Measurements from ENCODE around the gene TRIM77. TPM values are rescaled to one million over a fixed set of nuclear protein-coding genes. Genes with fewer than 3 reads are reported as not detected.
"Not testable (repeated sequence)": the region's sequence is repeated elsewhere in the genome, so short reads cannot be mapped to it uniquely, and the experiment has no call there.

Gene TRIM77, protein sequence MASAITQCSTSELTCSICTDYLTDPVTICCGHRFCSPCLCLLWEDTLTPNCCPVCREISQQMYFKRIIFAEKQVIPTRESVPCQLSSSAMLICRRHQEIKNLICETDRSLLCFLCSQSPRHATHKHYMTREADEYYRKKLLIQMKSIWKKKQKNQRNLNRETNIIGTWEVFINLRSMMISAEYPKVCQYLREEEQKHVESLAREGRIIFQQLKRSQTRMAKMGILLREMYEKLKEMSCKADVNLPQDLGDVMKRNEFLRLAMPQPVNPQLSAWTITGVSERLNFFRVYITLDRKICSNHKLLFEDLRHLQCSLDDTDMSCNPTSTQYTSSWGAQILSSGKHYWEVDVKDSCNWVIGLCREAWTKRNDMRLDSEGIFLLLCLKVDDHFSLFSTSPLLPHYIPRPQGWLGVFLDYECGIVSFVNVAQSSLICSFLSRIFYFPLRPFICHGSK
- total RNA-seq: not detected in 2 replicates

DNA sequence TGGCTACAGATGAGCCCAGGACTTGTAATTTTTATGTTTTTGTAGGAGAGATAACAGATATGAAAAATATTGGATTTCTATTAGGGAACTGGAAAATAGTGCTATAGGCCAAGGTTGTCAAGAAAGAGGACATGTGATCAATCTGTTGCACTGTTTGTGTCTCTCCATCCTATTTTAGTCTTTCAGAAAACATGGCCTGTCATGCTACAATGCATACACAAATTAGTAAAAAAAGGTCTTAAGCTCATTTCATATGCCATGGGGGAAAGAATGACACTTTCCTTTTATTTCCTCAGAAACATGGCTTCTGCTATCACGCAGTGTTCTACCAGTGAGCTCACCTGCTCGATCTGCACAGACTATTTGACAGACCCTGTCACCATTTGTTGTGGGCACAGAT, at the start of gene TRIM77:
TRIM77 (plus strand) TSS at position 301 of the 400 bp plus-strand sequence; CDS start at position 301, 0 bp downstream.
- H3K4me1 Mint-ChIP-seq (ENCODE audit: low read depth); DNase-seq (ENCODE audit: low spot score); H3K27me3 Mint-ChIP-seq (ENCODE audit: insufficient read depth); H3K9me3 Mint-ChIP-seq; H3K36me3 Mint-ChIP-seq (ENCODE audit: low read depth); intact Hi-C loops (cut with micrococcal nuclease); H3K4me3 Mint-ChIP-seq; H3K27ac Mint-ChIP-seq: not testable (repeated sequence)

GRCh38 chr11:89667001-89667400, 43.1 kb upstream of the TRIM77 start:
- intact Hi-C loops (cut with micrococcal nuclease): no loop called here
- Mint-ChIP-seq H3K4me1 (ENCODE audit: low read depth) (no peaks in the 10 kb centered on the region), H3K4me3 (no peak overlapping the region), H3K27ac (no peak overlapping the region), H3K9me3 (no peaks in the 10 kb centered on the region), H3K36me3 (ENCODE audit: low read depth) (no peaks in the 10 kb centered on the region), H3K27me3 (ENCODE audit: insufficient read depth) (no peaks in the 10 kb centered on the region)
- DNase-seq (ENCODE audit: low spot score): no peak

DNA sequence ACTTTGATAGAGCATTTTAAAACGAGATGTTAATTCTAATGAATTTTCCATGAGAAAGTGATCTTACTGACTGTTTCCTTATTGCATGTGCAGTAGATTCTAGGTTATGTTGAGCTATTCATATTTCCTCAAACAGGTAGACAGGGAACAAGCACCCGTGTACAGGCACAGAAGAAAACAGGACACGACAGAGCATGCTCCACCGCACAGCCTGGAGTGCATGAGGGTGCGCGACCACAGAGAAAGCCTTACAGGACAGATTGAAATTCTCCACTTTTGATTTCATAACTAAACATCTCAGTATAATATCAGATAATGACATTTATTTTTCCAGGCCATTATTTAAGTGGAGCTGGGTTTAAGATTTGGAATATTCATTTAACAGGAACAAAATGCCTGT, 41.9 kb upstream of the TRIM77 start:
- H3K4me1 Mint-ChIP-seq (ENCODE audit: low read depth); DNase-seq (ENCODE audit: low spot score); H3K27me3 Mint-ChIP-seq (ENCODE audit: insufficient read depth); H3K36me3 Mint-ChIP-seq (ENCODE audit: low read depth); H3K4me3 Mint-ChIP-seq; H3K27ac Mint-ChIP-seq; intact Hi-C loops (cut with micrococcal nuclease); H3K9me3 Mint-ChIP-seq: not testable (repeated sequence)

DNA sequence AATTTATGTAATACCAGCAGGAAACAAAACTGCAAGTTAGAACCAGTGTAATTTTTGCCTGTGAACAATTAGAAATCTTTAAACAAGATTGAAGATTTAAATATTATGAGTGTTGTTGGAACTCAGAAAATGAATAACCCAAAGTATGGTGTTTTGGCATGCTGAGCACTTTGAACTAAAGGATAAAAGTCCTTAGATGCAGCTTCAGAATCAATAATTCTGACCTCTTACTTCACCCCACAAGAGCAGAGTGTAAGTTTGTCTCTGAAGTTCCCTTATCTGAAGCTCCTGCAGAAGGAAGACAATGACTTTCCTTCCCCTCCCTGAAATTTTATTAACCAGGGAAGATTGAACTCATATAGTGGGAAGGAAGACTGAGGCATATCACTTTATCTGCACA, 40.5 kb upstream of the TRIM77 start:
- H3K4me3 Mint-ChIP-seq; H3K36me3 Mint-ChIP-seq (ENCODE audit: low read depth); H3K27me3 Mint-ChIP-seq (ENCODE audit: insufficient read depth); H3K4me1 Mint-ChIP-seq (ENCODE audit: low read depth); DNase-seq (ENCODE audit: low spot score); H3K9me3 Mint-ChIP-seq; intact Hi-C loops (cut with micrococcal nuclease); H3K27ac Mint-ChIP-seq: not testable (repeated sequence)

GRCh38 chr11:89669993-89670669, 40.0 kb upstream of the TRIM77 start:
- H3K36me3 Mint-ChIP-seq (ENCODE audit: low read depth); intact Hi-C loops (cut with micrococcal nuclease); H3K27me3 Mint-ChIP-seq (ENCODE audit: insufficient read depth); H3K4me1 Mint-ChIP-seq (ENCODE audit: low read depth); H3K4me3 Mint-ChIP-seq; DNase-seq (ENCODE audit: low spot score); H3K27ac Mint-ChIP-seq; H3K9me3 Mint-ChIP-seq: not testable (repeated sequence)

DNA sequence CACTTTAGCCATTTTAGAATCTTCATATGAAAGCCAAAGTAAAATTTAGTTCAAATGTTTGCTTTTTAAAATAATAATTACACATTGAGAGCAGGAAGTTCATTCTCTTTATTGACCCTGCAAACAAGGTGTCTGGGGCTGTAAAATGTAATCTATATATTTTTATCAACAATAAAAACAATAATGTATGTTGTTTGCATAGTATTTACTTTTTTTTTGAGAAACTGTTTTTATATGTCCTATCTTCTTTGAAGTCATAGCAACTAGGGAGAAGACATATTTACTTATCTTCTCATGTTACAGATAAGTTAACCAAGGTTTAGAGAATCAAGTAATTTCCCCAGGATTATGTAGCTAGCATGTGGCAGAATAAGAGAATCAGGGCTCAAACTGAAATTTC, 37.6 kb upstream of the TRIM77 start:
- DNase-seq (ENCODE audit: low spot score); H3K4me1 Mint-ChIP-seq (ENCODE audit: low read depth); H3K4me3 Mint-ChIP-seq; H3K27ac Mint-ChIP-seq; H3K27me3 Mint-ChIP-seq (ENCODE audit: insufficient read depth); H3K9me3 Mint-ChIP-seq; intact Hi-C loops (cut with micrococcal nuclease); H3K36me3 Mint-ChIP-seq (ENCODE audit: low read depth): not testable (repeated sequence)

DNA sequence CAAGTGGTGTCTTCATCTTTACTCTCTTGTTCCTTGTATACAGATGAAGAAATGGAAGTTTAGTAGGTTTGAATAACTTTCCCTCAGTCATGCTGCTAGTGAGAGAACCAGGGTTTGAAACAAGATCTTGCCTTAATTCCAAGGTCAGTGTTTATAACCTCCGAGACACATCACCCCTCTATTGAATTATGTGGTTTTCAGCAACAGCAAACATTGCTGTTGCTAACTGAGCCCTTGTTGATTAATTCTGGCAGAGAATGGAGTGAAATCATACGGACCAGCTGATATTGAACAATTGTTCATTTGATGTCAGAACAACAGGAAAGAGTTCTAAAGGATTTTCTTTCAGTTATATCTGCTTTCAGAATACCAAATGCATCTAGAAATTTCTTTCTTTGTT, 36.7 kb upstream of the TRIM77 start:
- DNase-seq (ENCODE audit: low spot score); H3K27ac Mint-ChIP-seq; H3K27me3 Mint-ChIP-seq (ENCODE audit: insufficient read depth); intact Hi-C loops (cut with micrococcal nuclease); H3K36me3 Mint-ChIP-seq (ENCODE audit: low read depth); H3K9me3 Mint-ChIP-seq; H3K4me3 Mint-ChIP-seq; H3K4me1 Mint-ChIP-seq (ENCODE audit: low read depth): not testable (repeated sequence)

GRCh38 chr11:89675383-89675782, 34.7 kb upstream of the TRIM77 start:
- H3K36me3 Mint-ChIP-seq (ENCODE audit: low read depth); H3K4me1 Mint-ChIP-seq (ENCODE audit: low read depth); H3K27ac Mint-ChIP-seq; H3K9me3 Mint-ChIP-seq; DNase-seq (ENCODE audit: low spot score); H3K4me3 Mint-ChIP-seq; intact Hi-C loops (cut with micrococcal nuclease); H3K27me3 Mint-ChIP-seq (ENCODE audit: insufficient read depth): not testable (repeated sequence)

DNA sequence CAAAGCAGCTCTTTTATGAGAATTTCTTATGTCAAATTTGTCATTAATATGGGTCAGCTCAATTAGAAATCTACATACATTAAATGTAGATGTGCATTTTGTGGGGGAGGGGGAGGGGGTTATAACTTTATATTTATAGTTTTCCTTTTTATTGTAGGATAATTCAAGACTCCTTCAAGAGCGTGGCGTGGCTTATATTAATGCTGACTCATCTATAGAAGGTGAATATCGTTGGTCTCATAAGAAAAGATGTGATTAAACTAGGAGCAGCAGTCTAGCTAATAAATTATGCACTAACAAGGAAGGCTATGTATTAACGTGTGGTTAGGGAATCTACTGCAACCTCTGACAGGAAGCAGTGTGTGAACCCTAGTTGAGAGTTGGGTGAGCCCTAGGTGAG, 34.2 kb upstream of the TRIM77 start:
- H3K9me3 Mint-ChIP-seq; H3K27me3 Mint-ChIP-seq (ENCODE audit: insufficient read depth); H3K4me3 Mint-ChIP-seq; H3K27ac Mint-ChIP-seq; H3K4me1 Mint-ChIP-seq (ENCODE audit: low read depth); H3K36me3 Mint-ChIP-seq (ENCODE audit: low read depth); intact Hi-C loops (cut with micrococcal nuclease); DNase-seq (ENCODE audit: low spot score): not testable (repeated sequence)

- H3K36me3 Mint-ChIP-seq (ENCODE audit: low read depth); H3K4me1 Mint-ChIP-seq (ENCODE audit: low read depth); H3K27ac Mint-ChIP-seq; intact Hi-C loops (cut with micrococcal nuclease); DNase-seq (ENCODE audit: low spot score); H3K4me3 Mint-ChIP-seq; H3K9me3 Mint-ChIP-seq; H3K27me3 Mint-ChIP-seq (ENCODE audit: insufficient read depth): not testable (repeated sequence)
Observed at GRCh38 chr11:89707080-89707479, 3.0 kb upstream of the TRIM77 start.

DNA sequence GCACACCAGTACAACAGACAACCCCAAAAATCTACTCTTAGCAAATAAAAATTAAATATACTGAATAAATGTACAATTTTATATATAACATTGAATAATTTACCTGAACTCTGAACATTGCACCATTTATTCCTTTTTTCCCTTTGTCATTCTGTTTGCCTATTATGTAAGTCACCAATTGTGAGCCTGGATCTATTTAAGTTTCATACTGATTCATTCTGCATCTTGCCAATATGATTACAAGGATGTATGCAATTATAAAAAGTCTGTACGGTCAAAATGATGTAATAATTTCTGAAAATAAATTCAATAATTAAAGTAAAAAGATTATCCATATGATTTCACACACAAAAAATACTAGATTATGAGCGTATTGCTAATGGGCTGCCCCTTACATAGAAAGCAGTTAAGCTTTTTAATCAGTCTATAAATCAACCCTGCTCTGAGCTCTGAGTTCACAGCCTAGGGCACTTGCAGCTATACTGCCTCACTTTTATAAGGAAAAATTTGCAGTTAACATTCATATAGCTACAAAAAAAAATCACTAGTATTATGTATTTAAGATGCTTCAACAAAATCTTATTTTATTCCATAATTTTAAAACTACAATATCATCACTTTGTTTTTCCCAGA, 14.9 kb downstream of the TRIM77 start:
- DNase-seq (ENCODE audit: low spot score); intact Hi-C loops (cut with micrococcal nuclease); H3K27ac Mint-ChIP-seq; H3K4me3 Mint-ChIP-seq; H3K9me3 Mint-ChIP-seq; H3K27me3 Mint-ChIP-seq (ENCODE audit: insufficient read depth); H3K4me1 Mint-ChIP-seq (ENCODE audit: low read depth); H3K36me3 Mint-ChIP-seq (ENCODE audit: low read depth): not testable (repeated sequence)

- H3K4me3 Mint-ChIP-seq; H3K27me3 Mint-ChIP-seq (ENCODE audit: insufficient read depth); H3K27ac Mint-ChIP-seq; H3K4me1 Mint-ChIP-seq (ENCODE audit: low read depth); DNase-seq (ENCODE audit: low spot score); H3K36me3 Mint-ChIP-seq (ENCODE audit: low read depth); H3K9me3 Mint-ChIP-seq; intact Hi-C loops (cut with micrococcal nuclease): not testable (repeated sequence)
Observed at GRCh38 chr11:89730215-89730614, 20.1 kb downstream of the TRIM77 start.

- H3K9me3 Mint-ChIP-seq: no peaks in the 10 kb centered on the region
- no peaks in the 10 kb centered on the region for H3K4me1 Mint-ChIP-seq (ENCODE audit: low read depth)
- H3K27me3 Mint-ChIP-seq (ENCODE audit: insufficient read depth): no peaks in the 10 kb centered on the region
- no peak for DNase-seq (ENCODE audit: low spot score)
- H3K4me3 Mint-ChIP-seq: no peak overlapping the region
- intact Hi-C loops (cut with micrococcal nuclease): no loop called here
- H3K36me3 Mint-ChIP-seq (ENCODE audit: low read depth): no peaks in the 10 kb centered on the region
- H3K27ac Mint-ChIP-seq: no peak overlapping the region
Observed at GRCh38 chr11:89736566-89736965, 26.5 kb downstream of the TRIM77 start.

Data from activated T-helper 1 cell treated with anti-CD3 and anti-CD28 coated beads, Interleukin-12 subunit alpha, Interleukin-12 subunit beta, Interleukin-2, Interleukin-4 antibody, amounts not matched to agents 30 ng/mL and 10 ng/mL and 1 ng/mL, durations not matched to agents 14 hours and 24 hours and 36 hours (primary cell).